HG03175 (cell line): Measurements from ENCODE around the gene ZNF813.
"Not testable (repeated sequence)": the region's sequence is repeated elsewhere in the genome, so short reads cannot be mapped to it uniquely, and the experiment has no call there.

Source experiments
- ATAC-seq: cut with Tn5 transposase; IDR thresholded peaks from one replicate; pipeline ENCODE4 v1.9.1; 2021; ENCODE audit warnings: mild to moderate bottlenecking, moderate library complexity; ENCODE audit not compliant: unreplicated experiment

The ZNF813 gene

DNA sequence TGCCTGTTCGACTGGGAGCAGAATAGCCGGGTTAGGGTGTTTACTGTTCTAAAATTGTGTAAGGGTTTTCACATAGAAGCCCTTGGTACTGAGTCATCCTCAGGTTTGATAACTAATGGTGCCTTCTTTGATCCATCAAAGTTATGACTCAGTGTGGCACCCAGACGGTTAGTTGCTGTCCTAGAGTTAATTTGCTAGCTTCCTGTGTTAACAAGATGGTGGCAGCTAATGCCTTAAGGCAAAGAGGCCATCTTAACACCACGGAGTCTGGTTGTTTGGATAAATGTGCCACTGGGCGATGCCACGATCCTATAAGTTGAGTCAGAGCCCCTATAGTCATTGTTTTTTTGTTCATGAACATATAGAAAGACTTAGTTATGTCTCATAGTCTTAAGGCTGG is 7.9 kb downstream of the ZNF813 start:
- ATAC-seq = not testable (repeated sequence)

DNA sequence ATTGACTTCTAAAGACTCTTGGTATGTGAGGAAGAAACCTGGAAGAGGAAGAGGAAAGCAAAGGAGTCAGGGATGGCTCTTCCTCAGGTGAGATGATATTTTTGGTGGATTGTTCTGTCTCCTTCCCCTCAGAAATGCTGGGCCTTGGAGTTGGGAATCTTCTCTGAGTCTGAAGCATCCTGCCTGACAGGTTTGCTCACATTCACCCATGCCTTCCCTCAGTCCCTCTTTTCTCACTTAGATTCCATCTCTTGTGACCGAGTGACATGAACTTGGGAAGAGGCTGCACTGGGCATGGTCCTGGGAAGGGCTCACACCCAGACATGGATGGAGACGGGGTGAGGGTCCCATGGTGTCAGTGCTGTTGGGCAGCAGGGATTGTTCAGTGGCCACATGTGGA is 16.2 kb downstream of the ZNF813 start:
- ATAC-seq = not testable (repeated sequence)

DNA sequence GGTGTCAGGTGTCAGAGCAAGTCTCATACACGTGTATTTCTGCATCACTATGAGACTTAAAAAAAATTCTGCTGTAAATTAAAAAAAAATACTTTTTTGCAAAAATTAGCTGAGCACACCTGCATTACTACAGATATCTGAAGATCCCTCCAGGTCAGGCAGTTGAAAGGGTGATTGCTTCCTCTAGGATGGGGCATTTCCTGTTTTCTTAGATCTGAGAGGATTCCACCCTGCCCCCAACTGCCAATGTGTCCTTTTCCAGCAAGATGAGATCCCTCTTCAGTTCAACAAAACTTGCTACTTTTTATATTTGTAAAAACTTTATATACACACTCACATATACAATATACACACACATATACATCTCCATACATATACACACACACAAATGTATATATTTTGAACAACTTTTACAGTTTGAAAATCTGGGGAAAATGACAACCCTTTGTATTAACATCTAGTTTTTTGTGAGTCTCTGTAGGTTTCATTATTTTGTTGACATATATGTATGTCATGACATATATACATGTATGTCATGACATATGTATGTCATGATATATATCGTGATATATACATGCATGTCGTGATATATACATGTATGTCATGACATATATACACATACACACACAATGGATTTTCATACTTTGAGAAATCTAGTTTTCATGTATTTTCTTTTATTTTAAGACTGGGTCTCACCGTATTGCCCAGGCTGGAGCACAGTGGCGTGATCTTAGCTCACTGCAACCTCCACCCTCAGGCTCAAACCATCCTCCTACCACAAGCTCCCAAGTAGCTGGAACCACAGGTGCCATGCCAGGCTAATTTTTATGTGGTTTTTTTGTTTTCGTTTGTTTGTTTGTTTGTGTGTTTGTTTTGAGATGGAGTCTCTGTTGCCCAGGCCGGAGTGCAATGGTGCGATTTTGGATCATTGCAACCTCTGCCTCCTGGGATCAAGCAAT is 17.8 kb downstream of the ZNF813 start:
- no peak for ATAC-seq

DNA sequence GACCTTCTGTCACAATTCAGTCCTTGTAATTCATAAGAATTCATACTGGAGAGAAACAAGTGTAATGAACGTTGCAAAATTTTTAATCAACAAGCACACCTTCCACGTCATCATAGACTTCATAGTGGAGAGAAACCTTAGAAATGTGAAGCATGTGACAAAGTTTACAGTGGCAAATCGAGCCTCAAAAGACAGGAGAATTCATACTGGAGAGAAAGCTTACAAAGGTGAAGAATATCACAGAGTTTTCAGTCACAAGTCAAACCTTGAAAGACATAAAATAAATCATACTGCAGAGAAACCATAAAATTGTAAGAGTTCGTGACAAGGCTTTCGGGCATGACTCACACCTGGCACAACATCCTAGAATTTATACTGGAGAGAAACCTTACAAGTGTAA is 24.6 kb downstream of the ZNF813 start:
- no peak for ATAC-seq

- ATAC-seq = not testable (repeated sequence)
These were observed 29.9 kb downstream of the ZNF813 start for GRCh38 chr19:53497311-53498023.

- ATAC-seq = not testable (repeated sequence)
These were observed 30.5 kb downstream of the ZNF813 start for GRCh38 chr19:53498024-53498395.

DNA sequence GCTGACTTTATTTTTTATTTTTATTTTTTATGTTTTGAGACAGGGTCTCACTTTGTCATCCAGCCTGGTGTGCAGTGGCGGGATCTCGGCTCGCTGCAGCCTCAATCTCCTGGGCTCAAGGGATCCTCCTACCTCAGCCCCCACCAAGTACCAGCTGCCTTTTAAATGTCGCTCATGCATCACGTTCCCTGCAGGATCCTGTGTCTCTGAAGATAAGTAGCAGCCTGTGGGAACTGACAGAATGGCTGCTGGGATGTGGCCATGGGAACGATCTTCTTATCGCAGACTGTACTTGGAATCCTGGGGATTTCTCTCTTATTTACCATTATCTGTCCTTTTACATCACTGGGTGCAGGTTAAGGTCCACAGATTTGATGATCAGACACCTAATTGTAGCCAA is 35.6 kb downstream of the ZNF813 start:
- ATAC-seq = not testable (repeated sequence)

DNA sequence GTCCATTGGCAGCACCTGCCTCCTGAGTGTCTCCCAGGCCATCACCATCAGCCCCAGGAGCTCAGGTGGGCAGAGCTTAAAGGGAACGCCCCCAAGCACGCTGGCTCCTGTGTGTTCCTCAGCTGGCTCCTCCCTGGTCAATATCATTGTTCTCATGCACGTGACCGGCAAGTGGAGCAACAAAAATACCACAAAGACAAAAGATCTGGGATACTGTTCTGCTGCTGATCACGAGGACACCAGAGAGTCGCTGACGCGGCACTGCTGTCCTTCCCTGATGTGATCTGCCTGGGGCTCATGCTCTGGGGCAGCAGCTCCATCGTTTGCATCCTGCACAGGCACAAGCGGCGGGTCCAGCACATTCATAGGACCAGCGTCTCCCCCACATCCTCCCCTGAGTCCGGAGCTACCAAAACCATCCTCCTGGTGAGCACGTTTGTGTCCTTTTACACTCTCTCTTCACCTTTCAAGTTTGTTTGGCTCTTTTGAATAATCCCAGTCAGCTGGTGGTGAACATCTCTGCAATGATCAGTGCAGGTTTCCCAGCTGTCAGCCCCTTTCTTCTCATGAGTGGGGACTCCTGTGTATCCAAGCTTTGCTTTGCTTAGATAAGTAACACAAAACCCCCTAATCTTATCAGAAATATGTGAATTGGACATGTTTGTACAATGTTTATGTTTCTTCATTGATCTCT is 36.3 kb downstream of the ZNF813 start:
- not testable (repeated sequence) for ATAC-seq

DNA sequence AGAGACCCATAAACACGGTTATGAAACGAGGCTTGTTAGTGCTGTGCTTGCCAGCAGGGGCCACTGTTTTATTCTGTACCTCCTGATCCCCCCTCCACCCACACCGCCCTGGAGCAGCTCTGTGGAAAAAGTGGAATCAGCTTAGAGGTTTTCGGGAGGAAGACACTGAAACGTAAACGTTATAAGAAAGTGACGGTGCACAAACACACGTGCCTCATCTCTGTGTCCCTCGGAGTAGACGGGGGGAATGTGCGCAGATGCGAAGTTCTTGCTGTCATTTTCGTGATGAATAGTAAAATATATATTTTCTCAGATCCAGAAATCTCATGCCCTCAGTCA is 36.8 kb downstream of the ZNF813 start:
- not testable (repeated sequence) for ATAC-seq

- no peak for ATAC-seq
These were observed 37.4 kb downstream of the ZNF813 start for GRCh38 chr19:53504885-53505284.

DNA sequence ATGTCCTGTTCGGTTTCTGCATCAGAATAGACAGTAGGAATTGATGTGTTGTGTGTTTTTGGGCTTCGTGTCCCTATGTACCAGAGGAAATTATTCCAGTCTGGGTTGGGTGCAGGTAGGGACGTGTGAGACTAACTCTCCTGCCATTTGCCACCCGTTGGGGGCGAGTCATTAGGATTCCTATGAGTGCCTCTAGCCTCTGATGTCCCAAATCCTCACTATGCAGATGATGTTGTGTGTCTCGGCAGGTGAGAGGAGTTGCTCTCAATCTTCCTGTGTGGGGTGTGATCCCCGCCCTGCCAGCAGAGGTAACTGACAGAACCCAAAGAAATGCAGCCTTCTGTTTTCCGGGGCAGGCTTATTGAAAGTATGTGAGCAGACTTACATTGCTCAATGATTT is 39.2 kb downstream of the ZNF813 start:
- ATAC-seq = no peak

DNA sequence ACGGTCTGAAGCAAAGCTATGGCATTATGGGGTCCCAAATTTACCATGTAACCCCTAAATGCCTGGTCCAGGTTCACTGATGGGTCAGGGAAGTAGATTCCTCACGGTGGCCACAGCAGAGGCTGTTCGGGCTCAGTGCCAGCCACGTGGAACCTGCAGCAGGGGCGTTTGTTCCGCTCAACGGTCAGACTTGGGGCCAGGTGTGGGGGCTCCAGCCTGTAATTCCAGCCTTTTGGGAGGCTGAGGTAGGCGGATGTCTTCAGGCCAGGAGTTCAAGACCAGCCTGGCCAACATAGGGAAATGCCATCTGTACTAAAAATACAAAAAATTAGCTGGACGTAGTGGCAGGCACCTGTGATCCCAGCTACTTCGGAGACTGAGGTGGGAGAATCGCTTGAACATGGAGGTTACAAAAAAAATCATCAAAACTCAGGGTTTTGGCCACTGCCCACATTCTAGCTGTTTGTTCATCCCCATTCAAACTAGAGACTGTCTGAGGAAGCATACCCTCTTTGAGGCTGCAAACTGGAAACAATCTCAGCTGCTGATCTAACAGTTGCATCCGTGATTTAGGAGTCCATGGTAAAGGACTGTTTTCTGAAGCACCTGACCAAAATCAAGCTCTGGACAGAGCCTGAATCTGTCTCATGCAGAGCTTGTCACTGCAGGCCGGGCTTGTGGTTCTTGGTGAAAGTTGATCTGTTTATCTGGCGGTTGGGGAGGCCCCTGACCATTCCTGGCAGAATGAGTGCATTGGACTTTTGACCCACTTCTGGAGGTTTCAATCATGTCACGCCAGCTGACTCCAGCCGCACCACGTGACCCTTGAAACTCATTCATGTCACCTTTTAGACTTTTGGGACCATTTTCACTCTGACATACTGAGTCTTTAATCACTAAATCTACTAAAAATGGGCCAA is 40.2 kb downstream of the ZNF813 start:
- no peak for ATAC-seq

GRCh38 chr19:53509443-53509842 is 41.9 kb downstream of the ZNF813 start:
- ATAC-seq = no peak

- no peak for ATAC-seq
These were observed 42.3 kb downstream of the ZNF813 start for GRCh38 chr19:53509845-53510244.

DNA sequence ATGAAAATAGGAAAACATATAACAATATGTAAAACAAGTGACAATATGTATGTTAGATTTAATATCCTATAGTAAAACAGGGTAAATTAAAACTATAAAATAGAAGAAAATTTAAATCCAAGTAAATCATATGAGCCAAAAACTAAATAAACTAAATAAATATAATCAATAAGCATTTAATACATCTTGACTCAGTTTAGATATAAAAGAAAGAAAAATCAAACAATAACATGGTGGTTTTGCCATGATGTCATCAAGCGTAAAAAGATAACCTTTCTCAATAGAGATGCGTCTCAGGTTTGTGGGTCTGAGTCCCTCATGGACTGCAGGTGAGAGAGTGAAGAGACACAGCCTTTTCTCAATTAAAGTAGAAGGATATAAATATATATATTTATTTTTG is 43.8 kb downstream of the ZNF813 start:
- no peak for ATAC-seq

- ATAC-seq = no peak
These were observed 44.4 kb downstream of the ZNF813 start for GRCh38 chr19:53511933-53512374.

DNA sequence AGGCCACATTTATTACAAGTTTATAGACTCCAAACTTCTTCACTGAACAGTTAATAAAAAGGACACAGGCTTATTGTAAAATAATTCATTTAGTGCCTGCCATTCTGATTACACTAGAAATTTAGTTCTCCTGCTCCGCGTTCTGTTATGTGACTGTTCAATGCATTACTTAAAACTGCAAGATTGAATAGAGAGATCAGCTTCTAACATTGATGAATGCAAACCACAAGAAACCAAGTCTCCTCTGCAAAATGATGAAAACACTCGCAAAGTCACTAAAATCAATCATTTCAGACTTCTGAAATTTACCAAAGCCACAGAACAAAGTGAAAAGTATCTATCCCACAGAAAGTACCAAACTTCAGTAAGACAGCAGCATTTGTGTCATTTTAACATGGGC is 47.5 kb downstream of the ZNF813 start:
- not testable (repeated sequence) for ATAC-seq

DNA sequence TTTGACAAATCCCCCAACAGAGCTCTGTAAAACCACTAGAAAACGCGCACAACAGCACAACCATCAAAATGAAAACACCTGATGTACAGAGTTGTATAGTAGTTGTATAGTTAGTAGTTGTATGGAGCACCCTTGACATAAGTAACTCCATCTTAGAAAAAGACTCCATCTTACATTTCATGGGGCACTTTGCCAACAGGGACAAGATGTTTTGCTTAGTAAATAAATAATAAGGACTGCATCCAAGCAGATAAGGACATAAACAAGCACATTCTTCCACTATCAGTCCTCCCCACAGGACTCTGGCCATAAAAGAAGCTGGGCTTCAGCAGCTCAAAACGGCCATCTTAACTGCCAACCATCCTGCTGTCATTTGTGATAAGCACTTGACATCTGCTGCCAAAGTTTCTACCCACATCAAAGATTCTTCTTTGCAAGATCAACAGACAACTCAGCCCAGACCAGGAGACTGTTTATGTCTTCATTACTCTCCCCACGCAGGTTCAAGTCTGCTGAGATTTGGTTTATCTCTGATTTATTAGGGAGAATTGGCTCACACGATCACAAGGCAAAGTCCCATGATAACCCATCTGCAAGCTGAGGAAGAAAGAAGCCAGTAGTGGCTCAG is 49.7 kb downstream of the ZNF813 start:
- no peak for ATAC-seq

- ATAC-seq = no peak
These were observed 50.6 kb downstream of the ZNF813 start for GRCh38 chr19:53518121-53518520.

- ATAC-seq = no peak
These were observed 51.2 kb downstream of the ZNF813 start for GRCh38 chr19:53518716-53519115.
